Measurements from ENCODE around the gene TUBB2B.
"Not testable (repeated sequence)": the region's sequence is repeated elsewhere in the genome, so short reads cannot be mapped to it uniquely, and the experiment has no call there.

Gene TUBB2B

DNA sequence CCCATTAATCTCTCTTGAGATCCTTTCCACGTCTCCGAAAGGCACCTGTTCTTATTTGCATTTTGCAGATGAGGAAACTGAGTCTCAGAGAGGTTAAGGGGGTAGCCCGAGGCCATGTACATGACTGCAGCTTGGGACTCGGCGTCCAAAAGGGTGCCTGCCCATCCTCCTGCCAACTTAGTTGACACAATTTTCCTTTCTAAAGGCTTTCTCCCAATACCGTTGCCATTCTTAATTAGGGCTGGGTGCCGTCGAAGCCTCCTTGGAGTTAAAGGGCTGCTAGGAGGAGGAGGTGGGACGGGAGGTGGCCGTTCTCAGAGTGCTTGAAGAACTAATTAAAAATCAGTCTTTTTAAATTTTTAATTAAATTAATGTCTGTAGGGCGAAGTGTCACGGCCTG lies 30.7 kb upstream of the TUBB2B start:
- H3K36me3 ChIP-seq (ENCODE audit: control insufficient read depth, insufficient read depth, low read length) = peaks cover 11% of the 10 kb centered on the region
- H3K9me3 ChIP-seq (ENCODE audit: control insufficient read depth, low read length) = no peaks in the 10 kb centered on the region
- no peak overlapping the region for H3K27ac ChIP-seq (ENCODE audit: low read depth, low read length, severe bottlenecking)
- no peaks in the 10 kb centered on the region for H3K4me1 ChIP-seq (ENCODE audit: control insufficient read depth, insufficient read depth, low read length, poor library complexity, severe bottlenecking)
- 84 to 90% methylated on average over 5 to 7 of the region's 12 CpGs for WGBS, 2 experiments (ENCODE audit: insufficient coverage in 2 of 2)
- H3K4me3 ChIP-seq (ENCODE audit: extremely low read depth, insufficient read depth, low read length, poor library complexity, severe bottlenecking) = peak overlapping the region; percentile 84

DNA sequence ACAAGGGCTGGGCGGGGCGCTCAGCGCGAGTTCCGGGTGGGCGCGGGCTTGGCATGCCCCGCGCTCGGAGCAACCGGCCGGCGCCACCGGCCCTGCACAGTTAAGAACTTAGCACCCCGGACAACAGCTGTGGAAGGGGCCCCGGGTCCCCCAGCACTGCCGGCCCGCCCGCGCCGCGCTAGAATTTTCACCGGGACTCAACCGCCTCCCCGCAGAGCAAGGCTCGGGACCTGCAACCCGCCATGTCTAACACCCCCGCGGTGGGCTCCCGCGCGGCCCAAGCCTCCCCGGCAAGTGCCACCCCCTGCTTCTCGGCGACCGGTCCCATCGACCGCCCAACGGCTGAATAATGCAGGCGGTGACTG lies 26.1 kb upstream of the TUBB2B start:
- Histone ChIP-seq H3K36me3 (ENCODE audit: control insufficient read depth, insufficient read depth, low read length) (no peaks in the 10 kb centered on the region), H3K27ac (ENCODE audit: low read depth, low read length, severe bottlenecking) (no peak overlapping the region), H3K4me3 (ENCODE audit: extremely low read depth, insufficient read depth, low read length, poor library complexity, severe bottlenecking) (no peak overlapping the region), H3K4me1 (ENCODE audit: control insufficient read depth, insufficient read depth, low read length, poor library complexity, severe bottlenecking) (peaks cover 8% of the 10 kb centered on the region), H3K9me3 (ENCODE audit: control insufficient read depth, low read length) (no peaks in the 10 kb centered on the region)
- WGBS, 2 experiments (ENCODE audit: insufficient coverage in 2 of 2) = 97 to 98% methylated on average over 27 to 40 of the region's 40 CpGs

DNA sequence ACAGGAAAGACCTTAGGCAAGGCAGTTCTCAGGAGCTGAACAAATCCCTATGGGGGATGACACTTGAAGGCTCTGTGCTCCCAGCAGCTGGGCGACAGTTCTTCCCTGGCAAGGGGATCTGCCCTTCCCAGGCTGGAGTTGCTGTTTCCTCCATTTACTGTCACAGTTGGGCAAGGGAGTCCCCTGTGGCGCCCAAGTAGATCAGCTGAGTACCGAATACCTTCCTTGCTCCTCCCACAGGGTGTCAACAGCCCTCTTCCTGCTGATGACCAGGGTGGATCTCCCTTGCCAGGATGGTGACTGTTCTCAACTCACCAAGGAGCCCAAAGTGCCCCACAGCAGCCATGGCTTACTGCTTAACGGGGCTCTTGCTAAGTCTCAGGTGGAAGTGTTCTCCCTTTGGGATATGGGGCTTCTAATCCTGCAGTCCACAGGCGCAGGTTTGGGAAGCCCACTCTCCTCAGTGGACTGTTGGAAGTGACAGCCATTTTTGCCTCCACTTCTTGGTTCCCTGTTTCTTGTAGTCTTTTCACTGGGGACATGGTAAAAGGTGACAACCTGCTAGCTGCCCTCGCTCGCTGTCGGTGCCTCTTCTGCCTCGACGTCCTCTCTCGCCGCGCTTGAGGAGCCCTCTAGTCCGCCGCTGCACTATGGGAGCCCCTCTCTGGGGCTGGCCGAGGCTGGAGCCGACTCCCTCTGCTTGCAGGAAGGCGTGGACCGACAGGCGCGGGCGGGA lies 25.6 kb upstream of the TUBB2B start:
- Histone ChIP-seq H3K9me3 (ENCODE audit: control insufficient read depth, low read length) (no peaks in the 10 kb centered on the region), H3K27ac (ENCODE audit: low read depth, low read length, severe bottlenecking) (no peak overlapping the region), H3K4me1 (ENCODE audit: control insufficient read depth, insufficient read depth, low read length, poor library complexity, severe bottlenecking) (peaks cover 13% of the 10 kb centered on the region), H3K4me3 (ENCODE audit: extremely low read depth, insufficient read depth, low read length, poor library complexity, severe bottlenecking) (no peak overlapping the region), H3K36me3 (ENCODE audit: control insufficient read depth, insufficient read depth, low read length) (no peaks in the 10 kb centered on the region)
- WGBS, 2 experiments (ENCODE audit: insufficient coverage in 2 of 2) = 95 to 96% methylated on average over 20 to 22 of the region's 22 CpGs

DNA sequence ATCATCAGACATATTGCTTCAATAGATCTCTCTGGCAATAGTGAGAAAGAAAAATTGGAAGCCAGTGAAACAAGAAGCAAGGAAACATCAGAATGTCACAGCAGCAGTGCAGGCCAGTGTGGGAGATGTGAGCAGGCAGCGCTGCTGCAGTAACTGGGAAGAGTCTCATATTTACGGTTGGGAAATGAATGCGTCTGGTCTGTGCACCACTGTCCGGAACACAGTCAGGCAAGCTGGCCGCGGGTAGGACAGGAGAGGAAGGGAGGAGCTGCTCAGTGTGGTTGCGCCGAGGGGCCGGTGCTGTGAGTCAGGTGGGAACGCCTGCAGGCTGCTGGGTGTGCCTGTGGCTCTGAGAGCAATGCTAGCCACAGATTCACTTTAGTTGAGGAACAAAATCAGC lies 24.9 kb upstream of the TUBB2B start:
- peaks cover 15% of the 10 kb centered on the region for H3K4me1 ChIP-seq (ENCODE audit: control insufficient read depth, insufficient read depth, low read length, poor library complexity, severe bottlenecking)
- 87 to 88% methylated on average over 9 to 10 of the region's 10 CpGs for WGBS, 2 experiments (ENCODE audit: insufficient coverage in 2 of 2)
- no peaks in the 10 kb centered on the region for H3K9me3 ChIP-seq (ENCODE audit: control insufficient read depth, low read length)
- no peak overlapping the region for H3K27ac ChIP-seq (ENCODE audit: low read depth, low read length, severe bottlenecking)
- H3K4me3 ChIP-seq (ENCODE audit: extremely low read depth, insufficient read depth, low read length, poor library complexity, severe bottlenecking) = no peak overlapping the region
- no peaks in the 10 kb centered on the region for H3K36me3 ChIP-seq (ENCODE audit: control insufficient read depth, insufficient read depth, low read length)

DNA sequence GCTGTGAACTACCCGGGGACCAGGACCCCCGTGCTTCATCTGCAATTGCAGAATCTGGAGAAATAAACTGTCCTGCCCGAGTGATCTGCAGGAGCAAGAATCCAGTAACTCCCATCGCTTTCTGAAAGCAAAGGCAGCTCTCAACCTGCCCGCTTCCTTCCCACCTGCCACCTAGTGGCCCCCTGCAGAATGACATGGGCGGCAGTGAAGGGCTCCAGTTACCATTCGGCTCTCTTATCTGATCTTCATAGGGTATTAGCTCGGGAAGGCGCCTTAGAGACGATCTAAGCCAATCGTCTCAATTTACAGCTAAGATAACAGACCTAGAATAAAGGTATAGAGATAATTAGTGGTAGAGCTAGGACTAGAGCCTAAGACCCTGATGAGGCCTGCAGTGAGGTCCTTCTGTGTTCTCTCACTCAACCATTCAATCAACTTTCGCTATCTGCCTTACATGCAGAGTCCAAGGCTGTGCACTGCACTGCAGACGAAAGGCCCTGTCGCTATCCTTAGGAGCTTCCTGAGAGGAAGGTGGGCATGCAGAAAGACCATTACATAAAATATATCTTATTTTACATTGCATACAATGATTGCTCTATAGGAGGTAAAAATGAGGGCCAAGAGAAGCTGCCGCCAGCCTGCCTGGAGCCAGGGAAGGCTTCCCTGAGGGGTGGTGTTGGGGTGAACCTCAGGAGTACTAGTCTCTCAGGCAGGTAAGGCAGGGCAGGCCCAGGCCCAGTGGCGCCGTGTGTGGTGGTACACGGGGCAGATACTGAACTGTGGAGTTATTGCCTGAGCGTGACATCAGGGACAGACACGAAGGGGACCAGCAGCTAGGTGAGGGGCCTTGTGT lies 24.2 kb upstream of the TUBB2B start:
- no peaks in the 10 kb centered on the region for H3K36me3 ChIP-seq (ENCODE audit: control insufficient read depth, insufficient read depth, low read length)
- H3K4me3 ChIP-seq (ENCODE audit: extremely low read depth, insufficient read depth, low read length, poor library complexity, severe bottlenecking) = no peak overlapping the region
- H3K9me3 ChIP-seq (ENCODE audit: control insufficient read depth, low read length) = no peaks in the 10 kb centered on the region
- 35 to 52% methylated on average over 11 to 16 of the region's 20 CpGs for WGBS, 2 experiments (ENCODE audit: insufficient coverage in 2 of 2)
- H3K4me1 ChIP-seq (ENCODE audit: control insufficient read depth, insufficient read depth, low read length, poor library complexity, severe bottlenecking) = peaks cover 17% of the 10 kb centered on the region
- H3K27ac ChIP-seq (ENCODE audit: low read depth, low read length, severe bottlenecking) = no peak overlapping the region

DNA sequence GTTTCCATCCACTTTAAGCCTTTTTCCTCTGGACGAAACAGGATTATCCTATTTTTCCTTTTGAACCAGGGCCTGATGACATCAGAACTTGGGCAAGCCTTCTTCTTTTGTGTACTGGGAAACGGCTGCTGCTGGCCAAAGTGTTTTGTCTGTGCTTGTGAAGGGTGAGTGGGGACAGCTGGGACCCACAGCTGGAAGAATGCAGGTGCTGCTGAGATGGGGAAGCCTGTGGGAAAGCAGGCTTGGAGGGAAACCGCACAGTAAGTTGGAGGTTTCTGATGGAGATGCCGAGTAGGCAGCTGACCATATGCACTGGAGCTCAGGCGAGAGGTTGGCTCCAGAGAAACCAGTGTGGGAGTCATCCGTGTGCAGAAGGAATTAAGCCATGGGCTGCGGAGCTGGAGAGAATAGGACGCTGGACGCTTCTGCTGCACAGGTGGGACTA lies 22.8 kb upstream of the TUBB2B start:
- H3K9me3 ChIP-seq (ENCODE audit: control insufficient read depth, low read length) = no peaks in the 10 kb centered on the region
- peaks cover 17% of the 10 kb centered on the region for H3K4me1 ChIP-seq (ENCODE audit: control insufficient read depth, insufficient read depth, low read length, poor library complexity, severe bottlenecking)
- H3K27ac ChIP-seq (ENCODE audit: low read depth, low read length, severe bottlenecking) = no peak overlapping the region
- H3K4me3 ChIP-seq (ENCODE audit: extremely low read depth, insufficient read depth, low read length, poor library complexity, severe bottlenecking) = no peak overlapping the region
- H3K36me3 ChIP-seq (ENCODE audit: control insufficient read depth, insufficient read depth, low read length) = no peaks in the 10 kb centered on the region
- 96 to 97% methylated on average over 8 to 9 of the region's 9 CpGs for WGBS, 2 experiments (ENCODE audit: insufficient coverage in 2 of 2)

DNA sequence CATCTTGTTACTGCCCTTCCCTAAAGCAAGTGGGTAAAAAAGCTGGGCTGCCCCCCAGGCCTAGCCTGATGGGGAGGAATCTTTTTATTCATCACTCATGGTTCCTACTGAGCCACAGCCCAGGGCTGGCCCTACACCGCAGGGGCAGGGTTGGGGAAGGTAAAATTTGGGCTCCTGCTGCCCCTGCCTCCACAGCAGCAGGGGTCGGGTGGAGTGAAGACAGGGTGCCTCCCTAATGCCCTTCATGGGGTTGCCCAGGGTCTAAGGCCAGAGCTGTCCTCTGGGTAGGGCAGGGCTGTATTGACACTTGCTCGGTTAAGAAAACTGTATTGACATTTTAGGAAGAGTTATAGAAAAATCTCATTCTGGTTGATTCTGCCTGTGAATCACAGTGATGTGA lies 22.4 kb upstream of the TUBB2B start:
- no peaks in the 10 kb centered on the region for H3K36me3 ChIP-seq (ENCODE audit: control insufficient read depth, insufficient read depth, low read length)
- no peak overlapping the region for H3K4me3 ChIP-seq (ENCODE audit: extremely low read depth, insufficient read depth, low read length, poor library complexity, severe bottlenecking)
- H3K4me1 ChIP-seq (ENCODE audit: control insufficient read depth, insufficient read depth, low read length, poor library complexity, severe bottlenecking) = peaks cover 17% of the 10 kb centered on the region
- WGBS, 2 experiments (ENCODE audit: insufficient coverage in 2 of 2) = 97 to 100% methylated on average over 2 to 3 of the region's 3 CpGs
- no peaks in the 10 kb centered on the region for H3K9me3 ChIP-seq (ENCODE audit: control insufficient read depth, low read length)
- no peak overlapping the region for H3K27ac ChIP-seq (ENCODE audit: low read depth, low read length, severe bottlenecking)

DNA sequence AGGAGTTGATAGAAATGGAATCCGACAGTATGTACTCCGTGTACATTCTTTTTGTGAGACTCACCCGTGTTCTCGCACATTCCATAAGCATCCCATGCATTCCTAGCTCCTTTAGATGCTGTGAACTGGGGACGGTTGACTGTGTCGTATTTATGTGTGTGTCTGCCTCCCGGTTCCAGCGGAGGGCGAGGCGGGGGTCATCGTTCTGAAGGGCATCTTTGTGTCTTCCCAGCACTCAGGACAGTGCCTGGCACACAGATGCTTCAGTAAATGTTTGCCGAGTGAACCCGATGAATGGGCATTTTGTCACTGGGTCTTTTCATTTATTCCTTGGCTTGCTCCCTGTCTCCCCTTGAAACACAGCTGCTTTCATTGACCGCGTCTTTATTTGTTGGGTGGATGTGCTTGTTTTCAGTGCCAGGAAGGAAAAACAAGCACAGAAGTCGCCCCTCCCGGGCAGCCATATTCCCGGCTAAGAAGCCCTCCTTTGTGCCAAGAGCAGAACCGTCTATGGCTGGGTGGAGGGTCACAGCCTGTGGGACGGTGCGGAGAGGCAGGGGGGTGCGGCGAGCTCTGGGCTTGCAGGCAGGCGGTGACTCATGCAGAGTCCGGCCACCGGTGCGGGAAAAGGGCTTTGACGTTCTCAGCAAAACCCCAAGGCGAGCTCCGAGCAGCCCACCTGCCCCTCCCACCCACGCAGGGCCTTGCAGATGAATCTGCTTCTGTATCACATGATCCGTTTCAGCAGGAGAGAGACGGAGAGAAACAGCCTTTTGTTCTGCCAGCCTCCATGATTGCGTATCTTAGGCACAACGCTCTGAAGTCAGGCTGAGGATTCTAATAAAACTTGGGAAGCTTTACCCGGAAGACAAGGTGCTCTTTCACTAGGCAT lies 20.0 kb upstream of the TUBB2B start:
- WGBS, 2 experiments (ENCODE audit: insufficient coverage in 2 of 2) = 55 to 57% methylated on average over 30 of the region's 36 CpGs
- peaks cover 5% of the 10 kb centered on the region for H3K9me3 ChIP-seq (ENCODE audit: control insufficient read depth, low read length)
- peaks cover 17% of the 10 kb centered on the region for H3K4me1 ChIP-seq (ENCODE audit: control insufficient read depth, insufficient read depth, low read length, poor library complexity, severe bottlenecking)
- H3K36me3 ChIP-seq (ENCODE audit: control insufficient read depth, insufficient read depth, low read length) = no peaks in the 10 kb centered on the region
- peak overlapping the region; percentile 97 for H3K27ac ChIP-seq (ENCODE audit: low read depth, low read length, severe bottlenecking)
- peak overlapping the region; percentile 11 for H3K4me3 ChIP-seq (ENCODE audit: extremely low read depth, insufficient read depth, low read length, poor library complexity, severe bottlenecking)

DNA sequence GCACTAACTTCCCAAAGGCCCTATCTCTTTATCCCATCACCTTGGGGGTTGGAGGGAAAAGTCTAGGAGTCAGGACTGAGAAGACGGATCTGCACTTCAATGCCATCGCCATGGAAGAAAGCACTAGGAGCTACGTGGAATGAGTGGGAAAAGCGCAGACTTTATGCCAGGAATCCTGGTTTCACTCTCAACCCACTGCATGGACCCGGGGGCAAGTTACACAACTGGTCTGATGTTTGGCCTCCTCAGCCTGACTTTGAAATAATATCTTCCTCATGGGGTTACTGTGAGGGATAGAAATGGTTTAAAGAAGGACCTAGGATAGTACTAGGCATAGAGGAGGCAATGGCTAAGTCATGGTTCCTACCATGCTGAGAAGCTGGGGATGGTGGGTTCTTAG lies 17.8 kb upstream of the TUBB2B start:
- no peaks in the 10 kb centered on the region for H3K36me3 ChIP-seq (ENCODE audit: control insufficient read depth, insufficient read depth, low read length)
- 94 to 100% methylated on average over 1 to 4 of the region's 5 CpGs for WGBS, 2 experiments (ENCODE audit: insufficient coverage in 2 of 2)
- H3K27ac ChIP-seq (ENCODE audit: low read depth, low read length, severe bottlenecking) = no peak overlapping the region
- no peak overlapping the region for H3K4me3 ChIP-seq (ENCODE audit: extremely low read depth, insufficient read depth, low read length, poor library complexity, severe bottlenecking)
- peaks cover 11% of the 10 kb centered on the region for H3K4me1 ChIP-seq (ENCODE audit: control insufficient read depth, insufficient read depth, low read length, poor library complexity, severe bottlenecking)
- peaks cover 5% of the 10 kb centered on the region for H3K9me3 ChIP-seq (ENCODE audit: control insufficient read depth, low read length)

DNA sequence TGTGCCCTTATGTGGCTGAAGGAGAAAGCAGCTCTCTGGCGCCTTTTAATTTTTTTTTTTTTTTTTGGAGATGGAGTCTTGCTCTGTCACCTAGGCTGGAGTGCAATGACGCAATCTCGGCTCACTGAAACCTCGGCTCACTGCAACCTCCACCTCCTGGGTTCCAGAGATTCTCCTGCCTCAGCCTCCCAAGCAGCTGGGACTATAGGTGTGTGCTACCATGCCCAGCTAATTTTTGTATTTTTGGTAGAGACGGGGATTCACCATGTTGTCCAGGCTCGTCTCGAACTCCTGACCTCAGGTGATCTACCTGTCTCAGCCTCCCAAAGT lies 17.3 kb upstream of the TUBB2B start:
- not testable (repeated sequence) for H3K27ac ChIP-seq (ENCODE audit: low read depth, low read length, severe bottlenecking); H3K4me3 ChIP-seq (ENCODE audit: extremely low read depth, insufficient read depth, low read length, poor library complexity, severe bottlenecking); H3K9me3 ChIP-seq (ENCODE audit: control insufficient read depth, low read length); H3K36me3 ChIP-seq (ENCODE audit: control insufficient read depth, insufficient read depth, low read length)
- H3K4me1 ChIP-seq (ENCODE audit: control insufficient read depth, insufficient read depth, low read length, poor library complexity, severe bottlenecking) = peaks cover 11% of the 10 kb centered on the region
- WGBS, 2 experiments (ENCODE audit: insufficient coverage in 2 of 2) = 90 to 93% methylated on average over 3 to 5 of the region's 7 CpGs
